ENCODE measurements around the gene FGFBP1. TPM values are rescaled to one million over a fixed set of nuclear protein-coding genes. Genes with fewer than 3 reads are reported as not detected.

The FGFBP1 gene
- total and polyA plus RNA-seq, 5 donors, result 0.25 TPM; not detected in 4

DNA sequence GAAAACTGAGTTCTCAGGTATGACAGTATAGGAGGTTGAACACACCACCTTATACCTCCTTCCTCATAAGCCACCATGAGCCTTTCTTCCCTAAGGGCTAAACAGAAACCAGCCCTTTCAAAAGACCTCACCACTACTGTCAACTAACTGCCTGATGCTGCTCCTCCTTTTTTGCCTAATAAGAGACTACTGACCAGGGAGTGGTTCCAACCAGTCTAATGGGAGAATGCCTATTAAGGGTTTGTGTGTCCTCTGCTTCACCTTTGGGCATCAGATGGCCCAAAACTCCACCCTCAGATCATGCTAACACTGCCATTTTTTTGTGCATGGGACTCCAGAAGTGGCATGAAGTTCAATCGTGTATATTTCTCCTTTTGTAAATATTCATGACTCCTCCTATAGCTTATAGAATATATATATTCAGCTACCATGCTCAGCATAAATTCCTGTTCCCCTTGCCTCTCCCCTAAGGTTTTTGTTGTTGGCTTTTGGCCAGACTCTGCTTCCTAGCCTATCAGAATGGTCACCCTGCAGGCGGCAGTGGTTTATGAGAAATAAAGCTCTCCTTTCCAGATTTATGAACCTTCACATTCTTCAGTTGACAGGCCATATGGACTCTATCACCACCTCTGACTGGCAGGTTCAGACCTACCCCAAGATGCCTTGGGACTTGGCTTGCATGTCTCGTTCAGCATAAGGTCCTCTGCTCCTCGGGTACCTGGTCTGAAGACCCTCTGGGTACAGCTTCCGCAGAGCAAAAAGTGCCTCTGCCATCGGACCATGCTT lies 28.2 kb downstream of the FGFBP1 start:
- H3K27ac ChIP-seq (ENCODE audit: low read length), result no peak overlapping the region
- H3K4me3 ChIP-seq (ENCODE audit: low read length), result no peak overlapping the region
- H3K27me3 ChIP-seq (ENCODE audit: control insufficient read depth, insufficient read depth), result no peaks in the 10 kb centered on the region
- no peak for ATAC-seq
- intact Hi-C loops (cut with DNase I), result no loop called here
- WGBS, result 70% methylated on average over 6 of the region's 6 CpGs
- no peak for DNase-seq
- H3K4me1 ChIP-seq (ENCODE audit: control insufficient read depth, insufficient read depth, low read length), result no peaks in the 10 kb centered on the region
- H3K9me3 ChIP-seq (ENCODE audit: control insufficient read depth, low read length), result no peaks in the 10 kb centered on the region

DNA sequence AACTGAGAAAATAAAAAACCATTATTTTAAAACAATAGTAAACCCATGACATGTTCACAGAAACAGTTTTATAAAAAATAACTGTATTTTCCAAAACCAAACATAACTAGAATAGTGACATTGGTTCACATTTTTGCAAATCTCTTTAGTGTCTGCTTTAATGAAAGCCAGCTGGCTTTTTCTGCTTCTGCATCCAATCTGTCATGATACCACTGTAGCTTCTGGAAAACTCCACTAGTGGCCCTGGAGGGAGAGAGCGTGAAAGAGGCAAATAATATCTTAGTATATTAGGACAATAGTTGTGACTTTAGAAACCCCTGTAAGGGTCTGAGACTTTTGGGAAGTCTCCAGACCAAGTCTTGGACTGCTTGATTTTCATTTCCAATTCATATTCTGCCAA lies 31.1 kb downstream of the FGFBP1 start:
- no peak for DNase-seq
- Histone ChIP-seq H3K27ac (ENCODE audit: low read length) (no peak overlapping the region), H3K27me3 (ENCODE audit: control insufficient read depth, insufficient read depth) (no peaks in the 10 kb centered on the region), H3K4me1 (ENCODE audit: control insufficient read depth, insufficient read depth, low read length) (no peaks in the 10 kb centered on the region), H3K4me3 (ENCODE audit: low read length) (no peak overlapping the region), H3K9me3 (ENCODE audit: control insufficient read depth, low read length) (no peaks in the 10 kb centered on the region)
- ATAC-seq, result peak in 1 of 2 donors; percentile 58
- WGBS, result 67% methylated on average over 1 of the region's 1 CpG
- intact Hi-C loops (cut with DNase I), result no loop called here

DNA sequence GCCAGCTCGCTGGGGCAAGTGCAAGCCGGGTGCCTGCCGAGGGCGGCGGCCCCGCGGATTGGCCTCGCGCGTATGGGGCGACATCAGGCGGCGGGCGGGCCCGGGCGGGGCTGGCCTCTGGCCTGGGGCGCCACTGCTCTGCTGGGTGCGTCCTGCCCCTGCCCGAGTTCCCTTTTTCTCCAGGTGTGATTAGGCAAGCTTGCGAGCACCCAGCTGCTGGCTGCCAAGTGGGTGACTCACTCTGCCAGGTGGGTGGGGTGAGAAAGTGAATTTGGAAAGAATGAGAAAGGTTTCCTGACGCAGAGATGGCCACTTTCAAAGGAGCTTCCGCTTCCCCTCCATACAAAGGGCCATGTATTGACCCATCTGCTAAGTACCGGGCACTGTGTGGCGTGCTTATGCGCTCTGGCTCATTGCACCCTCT lies 32.5 kb downstream of the FGFBP1 start:
- Histone ChIP-seq H3K4me3 (ENCODE audit: low read length) (no peak overlapping the region), H3K9me3 (ENCODE audit: control insufficient read depth, low read length) (no peaks in the 10 kb centered on the region), H3K27me3 (ENCODE audit: control insufficient read depth, insufficient read depth) (no peaks in the 10 kb centered on the region), H3K4me1 (ENCODE audit: control insufficient read depth, insufficient read depth, low read length) (no peaks in the 10 kb centered on the region), H3K27ac (ENCODE audit: low read length) (no peak overlapping the region)
- DNase-seq (peak in 1 of 3 donors; percentile 55), ATAC-seq (peak; percentile 47 to 55)
- intact Hi-C loops (cut with DNase I), result no loop called here
- 67% methylated on average over 25 of the region's 25 CpGs for WGBS

DNA sequence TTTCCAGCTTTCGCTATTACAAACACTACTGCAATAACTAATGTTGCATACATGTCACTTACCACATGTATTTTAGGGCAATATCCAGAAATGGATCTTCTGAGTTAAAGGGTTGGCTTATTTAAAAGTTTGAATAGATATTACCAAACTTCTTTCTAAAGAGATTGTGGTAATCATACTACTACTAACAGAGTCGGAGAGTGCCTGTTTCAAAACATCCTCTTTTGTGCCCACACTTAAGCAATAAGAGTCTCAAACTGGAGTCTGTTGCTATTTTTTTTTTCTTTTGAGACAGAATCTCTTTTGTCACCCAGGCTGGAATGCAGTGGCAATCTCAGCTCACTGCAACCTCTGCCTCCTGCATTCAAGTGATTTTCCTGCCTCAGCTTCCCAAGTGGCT lies 35.8 kb downstream of the FGFBP1 start:
- Histone ChIP-seq H3K9me3 (ENCODE audit: control insufficient read depth, low read length) (no peaks in the 10 kb centered on the region), H3K27ac (ENCODE audit: low read length) (no peak overlapping the region), H3K27me3 (ENCODE audit: control insufficient read depth, insufficient read depth) (no peaks in the 10 kb centered on the region), H3K4me1 (ENCODE audit: control insufficient read depth, insufficient read depth, low read length) (no peaks in the 10 kb centered on the region), H3K4me3 (ENCODE audit: low read length) (no peak overlapping the region)
- ATAC-seq, result no peak
- no peak for DNase-seq
- WGBS, result 82% methylated on average over 2 of the region's 2 CpGs
- intact Hi-C loops (cut with DNase I), result no loop called here

DNA sequence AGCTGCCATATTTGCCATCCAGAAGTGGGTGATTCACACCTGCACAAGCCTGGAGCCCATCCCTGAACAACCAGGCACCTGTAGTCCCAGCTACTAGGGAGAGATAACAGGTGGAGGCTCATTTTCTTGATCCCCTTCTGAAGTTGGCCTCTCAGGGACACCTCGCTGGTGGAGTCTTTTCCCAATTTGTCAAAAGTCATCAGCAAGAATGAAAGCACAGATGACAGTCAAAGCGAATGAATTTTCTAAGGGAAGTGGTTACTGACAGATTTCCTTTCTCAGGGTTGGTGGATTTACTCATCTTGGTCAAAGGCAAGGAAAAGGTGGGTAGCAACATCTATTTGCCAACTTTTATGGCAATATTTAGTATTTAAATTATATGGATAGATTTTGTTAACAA lies 36.5 kb downstream of the FGFBP1 start:
- Histone ChIP-seq H3K27ac (ENCODE audit: low read length) (no peak overlapping the region), H3K9me3 (ENCODE audit: control insufficient read depth, low read length) (no peaks in the 10 kb centered on the region), H3K4me3 (ENCODE audit: low read length) (no peak overlapping the region), H3K4me1 (ENCODE audit: control insufficient read depth, insufficient read depth, low read length) (no peaks in the 10 kb centered on the region), H3K27me3 (ENCODE audit: control insufficient read depth, insufficient read depth) (no peaks in the 10 kb centered on the region)
- intact Hi-C loops (cut with DNase I), result no loop called here
- WGBS, result 78% methylated on average over 2 of the region's 2 CpGs
- no peak for DNase-seq
- ATAC-seq, result no peak

DNA sequence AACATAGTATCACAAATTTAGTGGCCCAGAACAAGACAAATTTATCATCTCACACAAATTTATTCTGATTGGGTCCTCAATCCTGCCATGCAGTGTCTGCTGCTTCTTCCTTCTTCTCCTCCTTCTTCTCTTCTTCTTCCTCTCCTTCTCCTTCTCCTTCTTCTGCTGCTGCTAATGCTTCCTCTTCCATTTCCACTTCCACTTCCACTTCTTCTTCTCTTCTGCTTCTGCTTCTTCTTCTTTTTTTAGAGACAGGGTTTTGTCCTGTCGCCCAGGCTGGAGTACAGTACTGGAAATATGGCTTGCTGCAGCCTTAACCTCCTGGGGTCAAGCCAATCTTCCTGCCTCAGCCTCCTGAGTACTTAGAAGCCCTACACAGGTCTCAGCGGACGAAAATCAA lies 37.5 kb downstream of the FGFBP1 start:
- ATAC-seq (no peak), DNase-seq (no peak)
- H3K4me3 ChIP-seq (ENCODE audit: low read length), result no peak overlapping the region
- no peak overlapping the region for H3K27ac ChIP-seq (ENCODE audit: low read length)
- H3K9me3 ChIP-seq (ENCODE audit: control insufficient read depth, low read length), result no peaks in the 10 kb centered on the region
- H3K27me3 ChIP-seq (ENCODE audit: control insufficient read depth, insufficient read depth), result no peaks in the 10 kb centered on the region
- WGBS, result 83% methylated on average over 3 of the region's 3 CpGs
- no peaks in the 10 kb centered on the region for H3K4me1 ChIP-seq (ENCODE audit: control insufficient read depth, insufficient read depth, low read length)
- intact Hi-C loops (cut with DNase I), result no loop called here

DNA sequence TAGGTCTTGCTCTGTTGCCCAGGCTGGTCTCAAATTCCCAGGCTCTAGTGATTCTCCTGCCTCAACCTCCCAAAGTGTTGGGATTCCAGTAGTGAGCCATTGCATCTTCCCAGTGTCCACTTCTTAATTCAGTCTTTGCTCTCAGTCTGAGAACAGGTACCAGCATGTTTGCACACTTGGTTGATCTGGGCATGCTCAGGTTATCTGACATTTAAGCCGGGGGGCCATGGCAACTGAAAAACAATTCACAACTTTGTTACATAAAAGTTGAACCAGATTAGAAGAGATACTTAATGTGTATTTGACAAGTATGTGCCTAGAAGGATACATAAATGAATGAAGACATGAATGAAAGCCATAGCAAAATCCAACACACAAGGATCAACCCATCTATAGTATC lies 39.0 kb downstream of the FGFBP1 start:
- DNase-seq, result no peak
- WGBS, result 89% methylated on average over 1 of the region's 1 CpG
- Histone ChIP-seq H3K4me1 (ENCODE audit: control insufficient read depth, insufficient read depth, low read length) (no peaks in the 10 kb centered on the region), H3K27me3 (ENCODE audit: control insufficient read depth, insufficient read depth) (no peaks in the 10 kb centered on the region), H3K4me3 (ENCODE audit: low read length) (no peak overlapping the region), H3K27ac (ENCODE audit: low read length) (no peak overlapping the region), H3K9me3 (ENCODE audit: control insufficient read depth, low read length) (no peaks in the 10 kb centered on the region)
- no peak for ATAC-seq
- intact Hi-C loops (cut with DNase I), result no loop called here

DNA sequence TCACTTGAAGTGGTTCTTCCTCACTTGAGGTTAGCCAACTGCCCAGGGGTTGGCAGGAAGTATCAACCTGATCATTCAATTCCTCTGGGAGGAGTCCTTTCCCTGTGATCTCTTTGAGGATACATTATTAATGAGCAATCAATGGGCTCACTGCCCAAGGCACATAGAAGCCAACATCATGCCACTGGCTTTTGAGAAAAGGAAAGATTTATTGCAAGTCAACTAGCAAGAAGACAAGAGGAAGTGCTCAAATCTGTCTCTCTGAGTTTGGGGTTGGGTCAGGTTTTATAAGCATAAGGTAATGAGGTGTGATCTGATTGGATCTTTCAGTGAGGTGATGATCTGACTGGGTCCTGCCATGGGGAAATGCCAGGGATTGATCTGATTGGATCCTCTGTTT lies 39.6 kb downstream of the FGFBP1 start:
- no peak overlapping the region for H3K27ac ChIP-seq (ENCODE audit: low read length)
- H3K9me3 ChIP-seq (ENCODE audit: control insufficient read depth, low read length), result no peaks in the 10 kb centered on the region
- intact Hi-C loops (cut with DNase I), result no loop called here

DNA sequence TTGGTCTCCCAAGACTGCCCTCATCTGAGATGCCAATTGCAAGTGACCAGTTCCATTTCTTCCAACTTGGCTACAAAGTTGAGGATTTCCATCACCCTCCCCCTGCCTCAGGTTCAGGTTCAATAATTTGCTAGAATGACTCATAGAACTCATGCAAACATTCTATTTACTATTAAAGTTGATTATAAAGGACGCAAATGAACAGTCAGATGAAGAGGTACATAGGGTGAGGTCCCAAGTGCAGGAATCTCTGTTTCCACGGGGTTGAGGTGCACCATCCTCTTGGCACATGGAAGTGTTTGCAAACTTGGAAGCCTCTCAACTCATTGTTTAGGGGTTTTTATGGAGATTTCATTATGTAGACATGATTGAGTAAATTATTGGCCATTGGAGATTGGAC lies 41.0 kb downstream of the FGFBP1 start:
- intact Hi-C loops (cut with DNase I), result no loop called here
- Histone ChIP-seq H3K4me3 (ENCODE audit: low read length) (no peak overlapping the region), H3K27ac (ENCODE audit: low read length) (no peak overlapping the region), H3K27me3 (ENCODE audit: control insufficient read depth, insufficient read depth) (no peaks in the 10 kb centered on the region), H3K9me3 (ENCODE audit: control insufficient read depth, low read length) (no peaks in the 10 kb centered on the region), H3K4me1 (ENCODE audit: control insufficient read depth, insufficient read depth, low read length) (no peaks in the 10 kb centered on the region)
- ATAC-seq, result no peak
- DNase-seq, result no peak
- WGBS, result 85% methylated on average over 2 of the region's 2 CpGs

More for the DNA sequence above, 39.6 kb downstream of the FGFBP1 start:
- ATAC-seq (no peak), DNase-seq (no peak)
- no peaks in the 10 kb centered on the region for H3K27me3 ChIP-seq (ENCODE audit: control insufficient read depth, insufficient read depth)
- no peak overlapping the region for H3K4me3 ChIP-seq (ENCODE audit: low read length)
- H3K4me1 ChIP-seq (ENCODE audit: control insufficient read depth, insufficient read depth, low read length), result no peaks in the 10 kb centered on the region

DNA sequence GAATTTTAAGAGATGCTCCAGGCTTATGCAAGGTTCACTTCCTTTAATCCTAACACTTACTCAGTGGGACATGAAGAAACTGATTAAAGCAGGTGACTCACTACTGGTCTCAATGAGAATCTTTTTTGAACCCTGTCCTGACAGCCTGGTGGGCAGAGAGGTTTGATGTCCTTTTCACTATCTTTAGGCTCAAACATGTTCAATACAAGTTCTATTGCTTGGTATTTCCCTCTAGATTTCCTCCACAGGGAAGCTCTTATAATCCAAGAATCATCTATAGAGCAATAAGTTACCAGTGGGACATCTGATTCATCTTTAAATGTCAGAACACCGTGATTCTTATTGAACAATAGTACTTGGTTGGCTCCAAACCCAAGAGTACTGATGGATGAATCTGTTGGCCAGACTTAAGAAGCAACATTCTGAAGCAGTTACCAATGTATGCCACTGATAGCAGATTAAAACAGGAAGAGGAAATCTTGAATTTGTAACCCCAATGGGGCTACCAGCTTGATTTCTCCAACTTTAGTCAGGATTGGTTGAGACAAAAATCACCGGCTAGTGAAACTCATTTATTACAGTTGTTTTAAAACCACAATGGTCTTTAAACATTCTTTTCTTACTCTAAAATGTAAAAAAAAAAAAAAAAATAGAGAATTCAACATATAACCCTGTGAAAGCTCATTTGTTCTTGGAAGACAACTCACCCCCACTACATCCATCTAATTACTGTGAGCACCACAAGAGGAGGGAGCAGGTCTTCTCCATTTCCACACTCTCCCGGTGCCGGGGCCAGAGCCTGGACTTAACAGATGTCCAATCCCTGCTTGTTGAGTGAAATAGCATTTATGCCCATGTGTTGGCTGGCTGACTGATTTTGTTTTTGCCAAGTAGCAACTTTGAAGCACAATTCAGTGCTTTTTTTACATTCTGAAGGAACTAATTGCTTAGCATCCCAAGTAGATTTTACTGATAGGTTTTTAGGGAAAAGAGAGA lies 43.3 kb downstream of the FGFBP1 start:
- intact Hi-C loops (cut with DNase I), result no loop called here
- H3K27me3 ChIP-seq (ENCODE audit: control insufficient read depth, insufficient read depth), result no peaks in the 10 kb centered on the region
- H3K4me3 ChIP-seq (ENCODE audit: low read length), result no peak overlapping the region
- H3K4me1 ChIP-seq (ENCODE audit: control insufficient read depth, insufficient read depth, low read length), result no peaks in the 10 kb centered on the region
- 72% methylated on average over 4 of the region's 4 CpGs for WGBS
- ATAC-seq (no peak), DNase-seq (no peak)
- no peaks in the 10 kb centered on the region for H3K9me3 ChIP-seq (ENCODE audit: control insufficient read depth, low read length)
- H3K27ac ChIP-seq (ENCODE audit: low read length), result no peak overlapping the region

DNA sequence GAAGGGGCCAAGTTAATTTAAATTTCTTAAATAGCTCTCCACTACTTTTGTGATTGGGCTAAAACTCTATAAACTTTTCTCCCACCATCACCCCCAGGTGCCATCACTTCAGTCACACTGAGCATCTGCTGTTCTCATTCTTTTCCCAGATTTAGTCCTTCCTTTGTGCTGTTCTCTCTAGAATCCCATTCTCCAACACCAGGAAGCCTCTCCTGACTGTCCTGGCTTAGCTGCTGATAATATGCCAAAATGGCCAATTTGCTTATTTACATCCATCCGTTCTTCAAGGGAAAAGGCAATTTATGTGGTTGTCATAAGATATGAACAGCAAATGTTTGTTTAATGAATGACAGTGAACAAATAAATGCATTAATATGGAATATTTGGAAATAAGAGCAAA lies 44.1 kb downstream of the FGFBP1 start:
- no peaks in the 10 kb centered on the region for H3K4me1 ChIP-seq (ENCODE audit: control insufficient read depth, insufficient read depth, low read length)
- DNase-seq (no peak), ATAC-seq (no peak)
- no peak overlapping the region for H3K27ac ChIP-seq (ENCODE audit: low read length)
- intact Hi-C loops (cut with DNase I), result no loop called here
- WGBS, result 88% methylated on average over 1 of the region's 1 CpG
- no peak overlapping the region for H3K4me3 ChIP-seq (ENCODE audit: low read length)
- H3K27me3 ChIP-seq (ENCODE audit: control insufficient read depth, insufficient read depth), result no peaks in the 10 kb centered on the region
- H3K9me3 ChIP-seq (ENCODE audit: control insufficient read depth, low read length), result no peaks in the 10 kb centered on the region
